Peyer's patch (tissue), 4 donors: ENCODE data around the gene BARX2. TPM values are rescaled to one million over a fixed set of nuclear protein-coding genes. Genes with fewer than 3 reads are reported as not detected.
A peak's percentile ranks its signal among the peaks of the same experiment; 100 is the strongest.
"Not testable (repeated sequence)": the region's sequence is repeated elsewhere in the genome, so short reads cannot be mapped to it uniquely, and the experiment has no call there.

Experiments used
- DNase-seq, 3 donors: peaks; one replicate each; pipeline ENCODE4 v3.0.0-alpha.2; 2017 to 2019
- H3K27ac ChIP-seq, 4 donors: fragments of 200-600 bp; sonication (generic); one replicate each; pipeline ENCODE4 v1.5.1; 2016 to 2019
- H3K27me3 ChIP-seq, 2 donors: fragments of 200-600 bp; sonication (generic); one replicate each; pipeline ENCODE4 v1.5.1; 2019
- H3K36me3 ChIP-seq, 3 donors: fragments of 200-600 bp; sonication (generic); one replicate each; pipeline ENCODE4 v1.5.1; 2016 to 2019
- H3K4me1 ChIP-seq, 4 donors: fragments of 200-600 bp; sonication (generic); one replicate each; pipeline ENCODE4 v1.5.1; 2016 to 2019
- H3K4me3 ChIP-seq, 4 donors: fragments of 200-600 bp; sonication (generic); 1 replicate in 3 of 4; 2 replicates in 1 of 4; pipeline ENCODE4 v1.5.1; 2016 to 2019; ENCODE audit warnings: mild to moderate bottlenecking in 1 of 4
- H3K9me3 ChIP-seq, 4 donors: fragments of 200-600 bp; sonication (generic); one replicate each; pipeline ENCODE4 v1.5.1; 2016 to 2019; ENCODE audit warnings: mild to moderate bottlenecking in 1 of 4
- CTCF ChIP-seq, 6 experiments: fragments of 450-650 bp in 4 of 6; fragments of 200-600 bp in 2 of 6; sonication (generic) in 1 of 6; IDR thresholded peaks; one replicate each; pipeline ENCODE4 v1.5.1; 2017 to 2019; ENCODE audit warnings: antibody characterized with exemption in 6 of 6, mild to moderate bottlenecking in 3 of 6, moderate library complexity in 1 of 6
- POLR2A ChIP-seq, 2 donors: fragments of 450-650 bp; IDR thresholded peaks; one replicate each; pipeline ENCODE4 v1.5.1; 2017; ENCODE audit warnings: antibody characterized with exemption in 2 of 2, mild to moderate bottlenecking in 2 of 2, moderate library complexity in 2 of 2
- total RNA-seq, 4 donors: library from RNA; depleted of rRNA; stranded (reverse); fragments of >200 nt; gene quantifications; one replicate each; pipeline ENCODE4 v1.1.0, GENCODE V29; 2016

The BARX2 gene
- total RNA-seq, 4 donors from 2014 or later: 1.7 to 19.8 (median 15.7) TPM

- Histone ChIP-seq H3K4me1 (no peaks in the 10 kb centered on the region), H3K4me3 (no peak overlapping the region), H3K27me3 (no peaks in the 10 kb centered on the region), H3K36me3 (no peaks in the 10 kb centered on the region), H3K27ac (no peak overlapping the region), H3K9me3 (no peaks in the 10 kb centered on the region)
- TF ChIP-seq CTCF (IDR thresholded peaks at IDR 0.05) (peak in 1 of 6 experiments; percentile 6), POLR2A (IDR thresholded peaks at IDR 0.05) (no peak)
- DNase-seq: no peak
Measured at GRCh38 chr11:129333873-129334272, 41.8 kb upstream of the BARX2 start.

GRCh38 chr11:129344301-129344940 is 31.2 kb upstream of the BARX2 start:
- H3K27me3 ChIP-seq, DNase-seq, H3K4me1 ChIP-seq, H3K4me3 ChIP-seq, H3K36me3 ChIP-seq, H3K9me3 ChIP-seq, H3K27ac ChIP-seq: not testable (repeated sequence)

- H3K36me3 ChIP-seq: no peaks in the 10 kb centered on the region
- H3K4me3 ChIP-seq: no peak overlapping the region
- no peaks in the 10 kb centered on the region for H3K9me3 ChIP-seq
- no peaks in the 10 kb centered on the region for H3K4me1 ChIP-seq
- DNase-seq: no peak
- TF ChIP-seq CTCF (IDR thresholded peaks at IDR 0.05): no peak
- no peak for TF ChIP-seq POLR2A (IDR thresholded peaks at IDR 0.05)
- H3K27me3 ChIP-seq: no peaks in the 10 kb centered on the region
- H3K27ac ChIP-seq: no peak overlapping the region
Measured at GRCh38 chr11:129346916-129347315, 28.7 kb upstream of the BARX2 start.

GRCh38 chr11:129348813-129349212 is 26.8 kb upstream of the BARX2 start:
- DNase-seq: no peak
- Histone ChIP-seq H3K4me1 (no peaks in the 10 kb centered on the region), H3K36me3 (no peaks in the 10 kb centered on the region), H3K27me3 (no peaks in the 10 kb centered on the region), H3K27ac (no peak overlapping the region), H3K4me3 (no peak overlapping the region), H3K9me3 (no peaks in the 10 kb centered on the region)
- TF ChIP-seq CTCF (IDR thresholded peaks at IDR 0.05) (no peak), POLR2A (IDR thresholded peaks at IDR 0.05) (no peak)

- H3K9me3 ChIP-seq: no peaks in the 10 kb centered on the region
- H3K4me3 ChIP-seq: no peak overlapping the region
- TF ChIP-seq CTCF (IDR thresholded peaks at IDR 0.05) (no peak), POLR2A (IDR thresholded peaks at IDR 0.05) (no peak)
- DNase-seq: no peak
- no peaks in the 10 kb centered on the region for H3K36me3 ChIP-seq
- no peak overlapping the region for H3K27ac ChIP-seq
- no peaks in the 10 kb centered on the region for H3K27me3 ChIP-seq
- no peaks in the 10 kb centered on the region for H3K4me1 ChIP-seq
Measured at GRCh38 chr11:129352676-129353075, 23.0 kb upstream of the BARX2 start.

GRCh38 chr11:129354691-129355090 is 21.0 kb upstream of the BARX2 start:
- DNase-seq: no peak
- TF ChIP-seq POLR2A (IDR thresholded peaks at IDR 0.05): no peak
- no peak for TF ChIP-seq CTCF (IDR thresholded peaks at IDR 0.05)
- H3K4me1 ChIP-seq: no peaks in the 10 kb centered on the region
- no peak overlapping the region for H3K27ac ChIP-seq
- H3K27me3 ChIP-seq: no peaks in the 10 kb centered on the region
- no peaks in the 10 kb centered on the region for H3K36me3 ChIP-seq
- no peak overlapping the region for H3K4me3 ChIP-seq
- H3K9me3 ChIP-seq: no peaks in the 10 kb centered on the region
